Activated T-helper 9 cell treated with anti-CD3 and anti-CD28 coated beads, Interleukin-2, amount 50 U/mL, for 16 hours (primary cell): ENCODE measurements around the gene SCRN2.

Experiments used
- DNase-seq: peaks from one replicate; pipeline ENCODE4 v3.0.0-alpha.2; 2020; ENCODE audit warnings: low read depth

The SCRN2 gene

DNA sequence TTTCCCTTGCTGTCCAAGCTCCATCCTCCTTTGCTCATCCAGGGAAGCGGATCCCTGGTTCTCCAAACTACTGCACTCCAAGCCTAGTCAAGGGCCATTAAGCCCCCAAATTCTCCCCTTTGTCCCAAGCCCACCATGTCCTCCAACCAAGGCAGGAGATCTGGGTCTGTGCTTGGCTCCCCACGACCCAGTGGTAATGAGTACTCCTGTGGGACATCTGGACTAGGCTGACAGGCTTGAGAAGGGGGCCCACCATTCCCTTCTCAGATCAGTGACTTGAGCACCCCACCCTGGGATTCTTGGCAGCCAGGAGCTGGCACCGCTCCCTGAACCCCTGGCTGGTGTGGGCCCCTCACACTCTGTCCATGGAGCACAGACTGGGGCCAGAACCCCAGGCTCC, 36.6 kb downstream of the SCRN2 start:
- DNase-seq, result no peak

- DNase-seq, result no peak
Measured at GRCh38 chr17:47803751-47804150, 37.3 kb downstream of the SCRN2 start.

DNA sequence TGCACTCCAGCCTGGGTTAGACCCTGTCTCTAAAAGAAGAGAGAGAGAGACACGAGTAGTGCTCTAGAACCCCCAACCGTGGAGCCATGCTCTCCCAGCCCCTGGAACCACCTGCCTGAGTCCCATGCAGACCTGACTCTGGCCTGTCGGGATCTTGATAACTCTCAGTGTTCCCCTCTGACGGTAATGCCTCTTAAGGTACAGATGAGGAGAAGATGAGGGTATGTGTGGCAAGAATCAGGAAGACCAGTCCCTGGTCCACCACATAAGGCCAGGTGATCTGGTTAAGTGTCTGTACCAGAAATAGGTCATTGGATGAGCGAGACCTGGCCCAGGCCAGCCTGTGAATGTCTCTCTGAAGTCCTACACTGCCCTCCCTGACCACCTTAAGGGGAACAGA, 37.9 kb downstream of the SCRN2 start:
- no peak for DNase-seq

- peak; percentile 39 for DNase-seq
Measured at GRCh38 chr17:47802341-47803022, 38.6 kb downstream of the SCRN2 start.

DNA sequence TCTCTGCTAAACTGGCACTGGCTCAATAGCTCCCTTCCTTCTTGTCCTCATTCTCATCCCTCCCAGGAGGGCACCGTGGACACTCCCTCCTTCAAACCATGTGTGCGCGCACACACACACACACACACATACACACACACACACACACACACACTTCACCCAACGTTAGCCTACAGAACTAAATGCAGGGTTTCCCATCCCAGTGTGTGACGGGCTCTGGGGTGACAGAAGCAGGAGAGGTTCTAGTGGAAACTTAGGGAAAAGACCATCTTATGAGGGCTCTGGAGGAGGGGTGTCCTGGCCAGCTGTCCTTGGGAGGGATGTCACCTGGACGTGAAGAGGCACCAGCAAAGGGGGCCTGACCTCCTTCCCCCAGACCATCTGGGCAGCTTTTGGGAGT, 39.2 kb downstream of the SCRN2 start:
- no peak for DNase-seq

- no peak for DNase-seq
Measured at GRCh38 chr17:47801176-47801765, 39.8 kb downstream of the SCRN2 start.

- DNase-seq, result no peak
Measured at GRCh38 chr17:47800686-47801085, 40.4 kb downstream of the SCRN2 start.

GRCh38 chr17:47797797-47798196, 43.3 kb downstream of the SCRN2 start:
- DNase-seq, result no peak

- no peak for DNase-seq
Measured at GRCh38 chr17:47792979-47793378, 48.1 kb downstream of the SCRN2 start.

- no peak for DNase-seq
Measured at GRCh38 chr17:47792457-47792856, 48.6 kb downstream of the SCRN2 start.

- no peak for DNase-seq
Measured at GRCh38 chr17:47791025-47791424, 50.0 kb downstream of the SCRN2 start.

GRCh38 chr17:47789611-47790561, 51.2 kb downstream of the SCRN2 start:
- DNase-seq, result peak; percentile 47
